HG03196 (cell line): ENCODE results near the gene SSH2.

Source experiments
- ATAC-seq: cut with Tn5 transposase; IDR thresholded peaks from one replicate; pipeline ENCODE4 v1.9.1; 2021; ENCODE audit not compliant: unreplicated experiment

The SSH2 gene

GRCh38 chr17:29592850-29593551, 337.0 kb downstream of the SSH2 start, which contains the start of gene ANKRD13B:
TSS of gene ANKRD13B (plus strand) at chr17:29593132. CDS start at chr17:29593622, 490 bp downstream.
- no peak for ATAC-seq

GRCh38 chr17:29591737-29592608, 338.1 kb downstream of the SSH2 start:
- ATAC-seq = no peak

GRCh38 chr17:29591146-29591736, 338.8 kb downstream of the SSH2 start:
- no peak for ATAC-seq

- no peak for ATAC-seq
These were observed 339.4 kb downstream of the SSH2 start for GRCh38 chr17:29590411-29591145.

GRCh38 chr17:29589524-29590410, 340.3 kb downstream of the SSH2 start, which contains the start of gene GIT1:
TSS of gene GIT1 (minus strand) at chr17:29589648. CDS start at chr17:29589378, 270 bp downstream.
- ATAC-seq = peak; percentile 52

- no peak for ATAC-seq
These were observed 341.2 kb downstream of the SSH2 start for GRCh38 chr17:29588562-29589411.

DNA sequence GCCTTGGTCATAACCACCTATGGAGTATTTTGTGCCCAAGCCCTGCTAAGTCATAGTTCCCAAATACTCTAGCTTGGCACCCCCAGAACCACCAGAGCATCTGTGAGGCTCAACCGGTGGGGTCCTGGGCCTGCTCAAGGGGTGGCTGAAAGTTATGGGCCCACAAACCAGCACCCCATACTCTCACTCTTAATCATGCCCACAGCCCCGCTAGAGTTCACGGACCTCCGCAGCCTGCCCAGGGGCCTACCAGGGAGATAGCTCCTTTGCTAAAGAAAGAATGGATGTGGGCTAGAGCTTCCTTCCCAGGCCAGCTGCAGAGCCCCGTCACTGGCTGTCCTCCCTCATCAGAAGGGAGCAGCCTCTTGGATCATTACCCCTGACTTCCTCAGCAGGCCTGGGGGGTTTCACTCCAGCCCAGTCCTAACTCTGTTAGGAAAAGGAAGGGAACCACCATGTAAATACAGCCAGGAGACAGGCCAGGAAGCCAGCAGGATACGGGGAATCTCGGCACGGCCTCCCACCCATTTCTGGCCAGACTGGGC, 341.9 kb downstream of the SSH2 start:
- ATAC-seq = no peak

DNA sequence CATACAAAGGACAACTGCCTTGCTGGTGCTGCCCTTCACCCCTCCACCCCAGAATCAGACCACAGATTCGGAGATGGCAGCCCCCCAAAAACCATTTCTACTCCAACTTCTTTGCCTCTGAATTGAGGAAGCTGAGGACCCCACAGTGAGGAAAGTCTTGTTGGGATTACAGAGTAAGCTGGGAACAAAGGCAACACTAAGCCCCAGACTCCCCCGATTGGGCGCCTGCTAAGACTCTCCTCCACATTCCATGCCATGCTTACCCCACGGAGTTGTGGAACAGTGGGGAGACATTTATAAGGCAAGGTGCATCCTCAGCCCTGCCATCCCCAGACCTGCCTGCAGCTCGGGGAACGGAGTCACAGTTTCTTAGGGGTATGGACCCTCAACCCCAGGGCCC, 342.4 kb downstream of the SSH2 start:
- ATAC-seq = no peak

DNA sequence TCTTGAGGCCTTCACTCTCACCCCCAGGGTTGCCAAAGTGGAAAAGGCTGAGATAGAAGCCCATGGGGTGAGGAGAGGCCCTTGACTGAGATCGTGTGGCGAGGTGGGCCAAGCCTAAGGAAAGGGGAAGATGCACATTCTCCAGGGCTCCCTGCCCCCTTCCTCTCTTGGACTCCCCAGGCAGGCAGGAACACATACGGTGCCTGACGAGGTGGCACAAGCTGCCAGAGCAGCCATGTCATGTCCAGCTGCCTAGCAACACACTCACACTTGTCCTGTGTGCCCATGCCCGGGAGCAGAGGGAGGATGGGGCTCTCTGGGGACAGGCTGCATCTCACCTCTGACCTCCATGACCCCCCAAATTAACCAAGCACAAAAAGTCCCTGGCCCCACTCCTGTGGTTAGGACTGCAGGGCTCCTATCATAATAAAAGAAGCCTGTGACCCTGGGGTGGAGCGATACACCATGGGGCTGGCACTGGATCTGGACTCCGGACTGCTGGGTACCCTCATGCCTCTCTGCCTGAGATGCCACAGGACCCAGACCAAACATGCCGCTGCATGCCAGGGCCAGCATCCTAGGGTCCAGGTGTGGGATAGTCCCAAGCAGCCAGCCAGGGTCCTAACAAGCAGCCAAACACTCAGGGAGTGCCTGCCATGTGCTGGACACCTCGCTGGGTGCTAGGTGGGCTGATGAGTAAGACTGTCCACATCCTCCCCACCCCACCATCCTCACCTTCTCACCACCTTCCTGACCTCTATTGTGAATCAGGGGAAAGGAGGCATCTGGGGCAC, 343.2 kb downstream of the SSH2 start:
- no peak for ATAC-seq

- no peak for ATAC-seq
These were observed 344.8 kb downstream of the SSH2 start for GRCh38 chr17:29585080-29585751.

GRCh38 chr17:29584452-29585079, 345.5 kb downstream of the SSH2 start:
- no peak for ATAC-seq

DNA sequence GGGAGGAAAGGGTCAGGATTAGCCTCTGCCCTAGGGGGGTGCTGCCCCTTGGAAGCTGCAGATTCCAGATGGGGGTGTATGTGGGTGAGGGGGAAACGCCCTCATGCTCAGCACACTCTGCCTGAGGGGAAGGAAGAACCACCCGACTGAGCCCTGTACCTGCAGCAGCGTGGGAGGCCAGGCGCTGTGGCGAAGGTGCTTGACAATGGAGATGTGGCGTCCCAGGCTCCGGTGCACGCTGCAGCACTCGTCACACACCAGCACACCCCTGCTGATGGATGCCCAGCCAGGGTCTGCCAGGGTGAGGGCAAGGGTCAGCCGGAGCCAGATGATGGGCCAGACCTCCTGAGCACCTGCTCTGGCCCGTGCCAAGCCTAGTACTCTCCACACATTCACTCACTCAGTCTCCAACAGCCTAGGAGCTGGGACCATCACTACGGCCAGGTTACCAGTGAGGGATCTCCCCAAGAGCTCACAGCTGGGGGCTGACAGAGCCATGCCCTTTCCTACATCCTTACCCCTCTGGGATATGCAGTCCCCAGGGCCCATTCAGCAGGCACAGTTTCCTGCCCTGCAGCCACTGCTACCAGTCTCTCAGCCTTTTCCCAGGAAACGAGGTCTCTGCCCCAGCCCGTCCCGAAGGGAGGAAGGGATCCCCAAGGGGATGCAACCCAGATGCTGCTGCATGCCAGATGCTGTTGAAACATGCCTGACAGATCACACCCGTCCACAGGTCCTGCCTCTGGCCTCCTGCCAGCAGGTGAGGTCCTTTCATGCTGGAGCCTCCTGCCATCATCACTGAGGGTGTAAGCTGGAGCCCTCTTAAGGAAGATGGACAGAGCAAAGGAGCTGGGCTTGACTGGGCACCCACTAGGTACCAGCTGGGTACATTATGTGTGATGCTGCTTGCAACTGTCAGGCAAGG, 346.4 kb downstream of the SSH2 start:
- ATAC-seq = no peak

GRCh38 chr17:29582772-29583171, 347.3 kb downstream of the SSH2 start:
- no peak for ATAC-seq

DNA sequence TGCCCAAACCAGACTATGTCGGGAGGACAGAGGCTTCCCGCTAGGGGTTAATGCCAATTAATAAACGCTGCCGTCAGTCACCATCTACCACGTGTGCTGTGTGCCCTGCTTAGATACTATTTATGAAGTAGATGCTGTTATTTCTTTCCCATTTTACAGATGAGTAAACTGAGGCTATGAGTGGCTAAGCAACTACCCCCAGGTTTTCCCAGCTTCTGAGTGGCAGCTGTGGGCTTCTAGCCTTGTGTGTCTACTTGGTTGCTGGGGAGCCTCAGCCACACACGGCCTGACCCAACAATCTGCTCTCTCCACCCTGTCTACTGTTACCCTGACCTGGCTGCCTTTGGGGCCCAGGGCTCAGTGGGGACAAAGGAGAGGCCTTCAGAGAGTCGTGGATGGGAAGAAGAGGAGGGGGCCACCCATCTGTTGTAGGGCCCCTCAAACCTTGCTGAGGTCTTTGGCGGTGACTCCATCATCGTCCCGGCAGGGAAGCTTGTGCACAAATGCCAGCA, 347.7 kb downstream of the SSH2 start:
- ATAC-seq = no peak

DNA sequence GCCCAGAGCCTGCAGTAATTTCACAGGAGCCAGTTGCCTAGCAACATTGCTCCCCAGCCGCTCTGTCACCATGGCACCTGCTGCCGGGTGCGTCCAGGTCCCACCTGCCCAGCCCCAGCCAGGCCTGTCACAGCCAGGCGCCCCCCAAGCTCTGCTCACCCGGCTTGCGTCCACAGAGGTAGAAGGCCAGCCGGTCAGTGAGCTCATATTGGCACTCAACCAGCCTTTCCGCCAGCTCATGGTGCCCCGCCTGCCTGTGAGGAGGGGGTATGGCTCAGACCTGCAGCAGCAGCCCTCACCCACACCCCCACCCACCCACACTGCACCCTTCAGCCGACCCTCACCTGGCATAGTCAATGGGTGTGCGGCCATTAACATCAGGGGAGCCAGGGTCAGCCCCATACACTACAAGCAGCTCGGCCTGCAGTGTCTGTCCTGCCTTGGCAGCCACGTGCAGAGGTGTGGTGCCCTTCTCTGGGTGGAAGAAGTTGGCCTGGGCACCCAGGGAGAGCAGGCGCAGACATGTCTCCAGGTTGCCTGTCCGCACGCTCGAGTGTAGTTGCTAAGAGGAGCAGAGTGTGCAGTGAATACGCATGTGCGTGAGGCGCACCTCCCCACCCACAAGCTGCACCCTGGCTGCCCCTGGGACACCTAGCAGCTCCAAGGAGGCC, 348.3 kb downstream of the SSH2 start:
- no peak for ATAC-seq
